B cell (primary cell): ENCODE measurements around the gene RNU1-2. TPM values are rescaled to one million over a fixed set of nuclear protein-coding genes. Genes with fewer than 3 reads are reported as not detected.
"Not testable (repeated sequence)": the region's sequence is repeated elsewhere in the genome, so short reads cannot be mapped to it uniquely, and the experiment has no call there.

Experiments used
- ATAC-seq: fragments of 200-7000 bp; cut with Tn5 transposase; one replicate; pipeline ENCODE4 v1.10.0; 2021; ENCODE audit warnings: low read depth, mild to moderate bottlenecking, moderate number of reproducible peaks, moderate library complexity
- CTCF ChIA-PET: fragments of 350-600 bp; sonication (Branson Sonifier 250); formaldehyde crosslinking; loops from one replicate; lab custom pipeline; 2021; ENCODE audit warnings: antibody characterized with exemption, inconsistent platforms; lab: Charles Lee
- POLR2A ChIA-PET: fragments of 350-600 bp; sonication (Branson Sonifier 250); formaldehyde crosslinking; loops from one replicate; lab custom pipeline; 2021; ENCODE audit warnings: antibody characterized with exemption; lab: Charles Lee
- DNase-seq: peaks from one replicate; pipeline ENCODE4 v3.0.0; 2013
- H2AFZ ChIP-seq: 2 replicates; pipeline ENCODE4 v1.6.1; 2012; ENCODE audit warnings: mild to moderate bottlenecking, low read depth, low read length; ENCODE audit not compliant: insufficient read depth, poor library complexity, severe bottlenecking
- H3K27ac ChIP-seq, 2 donors: 1 replicate in 1 of 2; 2 replicates in 1 of 2; pipeline ENCODE4 v1.5.1; 2012 to 2013; ENCODE audit warnings: low read length in 2 of 2, mild to moderate bottlenecking in 2 of 2, moderate library complexity in 1 of 2
- H3K27me3 ChIP-seq, 4 experiments: fragments of 200-600 bp in 1 of 4; sonication (generic) in 1 of 4; replicated peaks in 1 of 4; 1 replicate in 2 of 4; 2 replicates in 2 of 4; pipeline versions ENCODE4 v1.6.1 to v1.7.0; 2013 to 2016; ENCODE audit warnings: low read length in 3 of 4, mild to moderate bottlenecking in 2 of 4, mixed read lengths in 1 of 4, moderate library complexity in 1 of 4; ENCODE audit not compliant: insufficient read depth in 4 of 4, control insufficient read depth in 3 of 4; ENCODE audit errors: control extremely low read depth in 1 of 4
- H3K36me3 ChIP-seq, 2 experiments: replicated peaks in 1 of 2; 1 replicate in 1 of 2; 2 replicates in 1 of 2; pipeline versions ENCODE4 v1.6.1 to v1.7.1; 2013; ENCODE audit warnings: low read length in 1 of 2; ENCODE audit not compliant: insufficient read depth in 2 of 2, control insufficient read depth in 1 of 2; ENCODE audit errors: control extremely low read depth in 1 of 2, extremely low read depth in 1 of 2
- H3K4me1 ChIP-seq, 2 donors: fragments of 200-600 bp in 1 of 2; sonication (generic) in 1 of 2; 1 replicate in 1 of 2; 2 replicates in 1 of 2; pipeline versions ENCODE4 v1.5.1 to v1.6.1; 2013 to 2017; ENCODE audit warnings: low read length in 2 of 2; ENCODE audit not compliant: control insufficient read depth in 2 of 2, insufficient read depth in 2 of 2
- H3K4me2 ChIP-seq: replicated peaks from 2 replicates; pipeline ENCODE3; 2012; ENCODE audit warnings: mild to moderate bottlenecking, low read depth, low read length; ENCODE audit not compliant: poor library complexity, severe bottlenecking
- H3K4me3 ChIP-seq, 5 experiments: fragments of 200-600 bp in 1 of 5; sonication (generic) in 1 of 5; 1 replicate in 3 of 5; 2 replicates in 2 of 5; pipeline versions ENCODE4 v1.5.1 to v1.7.0; 2011 to 2016; ENCODE audit warnings: low read length in 4 of 5, mild to moderate bottlenecking in 4 of 5, low read depth in 2 of 5, control low read depth in 1 of 5, moderate library complexity in 1 of 5; ENCODE audit not compliant: insufficient read depth in 1 of 5; ENCODE audit errors: control extremely low read depth in 1 of 5, extremely low read depth in 1 of 5
- H3K79me2 ChIP-seq: fragments of 200-600 bp; sonication (generic); one replicate; pipeline ENCODE4 v1.6.0; 2016; ENCODE audit warnings: low read length; ENCODE audit not compliant: control insufficient read depth, insufficient read depth
- H3K9ac ChIP-seq: fragments of 200-600 bp; sonication (generic); 2 replicates; pipeline ENCODE4 v1.6.1; 2017; ENCODE audit warnings: mild to moderate bottlenecking, low read length, moderate library complexity
- H3K9me3 ChIP-seq, 3 donors: one replicate each; pipeline versions ENCODE4 v1.6.1 to v1.7.1; 2013; ENCODE audit warnings: low read length in 2 of 3; ENCODE audit not compliant: control insufficient read depth in 2 of 3, insufficient read depth in 1 of 3; ENCODE audit errors: control extremely low read depth in 1 of 3
- H4K20me1 ChIP-seq: 2 replicates; pipeline ENCODE4 v1.6.0; 2012; ENCODE audit warnings: mild to moderate bottlenecking, low read length; ENCODE audit not compliant: insufficient read depth, control insufficient read depth, poor library complexity, severe bottlenecking
- H3K27ac Mint-ChIP-seq: one replicate; pipeline ENCODE4 v1.8.0; 2021; ENCODE audit warnings: mixed read lengths
- H3K27me3 Mint-ChIP-seq: one replicate; pipeline ENCODE4 v1.8.0; 2021; ENCODE audit warnings: mixed read lengths
- H3K4me1 Mint-ChIP-seq: one replicate; pipeline ENCODE4 v1.8.0; 2021; ENCODE audit warnings: mixed read lengths
- H3K4me3 Mint-ChIP-seq: one replicate; pipeline ENCODE4 v1.8.0; 2021; ENCODE audit warnings: mixed read lengths
- H3K9me3 Mint-ChIP-seq: one replicate; pipeline ENCODE4 v1.8.0; 2022; ENCODE audit warnings: mixed read lengths; ENCODE audit not compliant: insufficient read depth
- WGBS: methylation state at CpG from one replicate; pipeline ENCODE4 v1.1.5; 2013; ENCODE audit warnings: missing lambda C conversion rate; ENCODE audit not compliant: insufficient coverage; 5-methylcytosine and 5-hydroxymethylcytosine counted together
- intact Hi-C: fragments of 100-400 bp; cut with micrococcal nuclease; formaldehyde crosslinking; loops from one replicate; pipeline ENCODE4 v1.10.0; 2022
- polyA plus RNA-seq: library from polyadenylated mRNA; depleted of rRNA; stranded (reverse); fragments of >200 nt; gene quantifications from 2 replicates; pipeline ENCODE4 v1.2.3, GENCODE V29; 2012
- total RNA-seq, 2 donors: library from RNA; stranded (reverse); fragments of 120-200 nt in 1 of 2; gene quantifications; 1 replicate in 1 of 2; 2 replicates in 1 of 2; pipeline versions ENCODE4 v1.2.3 to v1.2.4, GENCODE V29; 2013 to 2022

RNU1-2 gene
- total and polyA plus RNA-seq, 2 donors (not counting 1 experiment from before 2014, with no cell fraction given) = 4,377 TPM; not detected in 1

DNA sequence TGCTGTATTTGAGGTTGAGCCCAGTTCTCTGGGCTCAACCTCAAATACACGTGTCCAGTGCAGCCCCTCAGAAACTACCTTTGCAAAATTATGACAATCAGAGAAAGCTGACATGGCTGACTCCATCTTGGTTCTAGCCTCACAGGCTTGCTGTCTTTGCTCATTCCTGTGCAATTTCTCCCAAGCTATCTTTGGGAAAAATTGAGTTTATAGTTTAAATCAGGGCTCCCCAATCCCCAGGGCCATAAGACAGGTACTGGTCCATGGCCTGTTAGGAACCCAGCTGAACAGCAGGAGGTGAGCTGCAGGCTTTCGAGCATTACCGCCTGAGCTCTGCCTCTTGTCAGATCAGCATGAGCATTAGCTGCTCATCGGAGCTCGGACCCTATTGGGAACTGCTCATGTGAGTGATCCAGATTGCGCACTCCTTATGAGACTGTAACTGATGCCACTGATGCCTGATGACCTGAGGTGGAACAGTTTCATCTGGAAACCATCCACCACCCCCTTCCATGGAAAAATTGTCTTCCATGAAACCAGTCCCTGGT lies 2.7 kb upstream of the RNU1-2 start:
- H3K4me3 ChIP-seq, DNase-seq, H3K27me3 ChIP-seq, H4K20me1 ChIP-seq, H2AFZ ChIP-seq, H3K9me3 ChIP-seq, H3K79me2 ChIP-seq, intact Hi-C loops, H3K9me3 Mint-ChIP-seq, POLR2A ChIA-PET, H3K36me3 ChIP-seq, H3K4me2 ChIP-seq, H3K4me3 Mint-ChIP-seq, H3K27ac ChIP-seq, H3K27me3 Mint-ChIP-seq, ATAC-seq, H3K9ac ChIP-seq, H3K27ac Mint-ChIP-seq: not testable (repeated sequence)
- 79% methylated on average over 3 of the region's 6 CpGs for WGBS
- peaks cover 25 to 27% of the 10 kb centered on the region in 2 donors for H3K4me1 ChIP-seq
- CTCF ChIA-PET = interaction anchor here (0.9 to 1.4 kb wide), 3 partner anchors 11 to 272 kb away, joined by 3 to 6 read pairs (median 3); no protein-coding TSS in a partner anchor
- H3K4me1 Mint-ChIP-seq = peaks cover 42% of the 10 kb centered on the region

DNA sequence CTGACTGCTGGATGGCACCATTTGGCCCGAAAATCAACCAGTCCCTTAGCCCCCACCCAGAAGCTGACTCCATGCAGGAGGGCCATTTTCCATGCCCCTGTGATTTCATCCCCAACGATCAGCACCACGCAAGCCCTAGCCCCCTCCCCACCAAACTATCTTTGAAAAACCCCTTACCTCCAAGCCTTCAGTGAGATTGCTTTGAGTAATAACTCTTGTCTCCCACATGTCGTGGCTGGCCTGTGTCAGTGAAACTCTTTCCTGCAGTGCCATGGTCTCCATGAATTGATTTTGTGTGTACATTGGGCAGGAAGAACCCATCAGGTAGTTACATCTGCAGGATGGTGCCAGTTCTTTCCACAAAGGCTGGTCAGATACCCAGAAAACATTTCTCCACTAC lies 2.0 kb upstream of the RNU1-2 start:
- H3K27ac ChIP-seq, H3K36me3 ChIP-seq, H3K27ac Mint-ChIP-seq, H3K9me3 ChIP-seq, intact Hi-C loops, H4K20me1 ChIP-seq, H3K79me2 ChIP-seq, POLR2A ChIA-PET, H3K27me3 Mint-ChIP-seq, H3K4me3 Mint-ChIP-seq, DNase-seq, H3K4me2 ChIP-seq, CTCF ChIA-PET, H3K4me3 ChIP-seq, H2AFZ ChIP-seq, H3K9ac ChIP-seq, ATAC-seq, H3K27me3 ChIP-seq, H3K9me3 Mint-ChIP-seq: not testable (repeated sequence)
- peaks cover 21 to 23% of the 10 kb centered on the region in 2 donors for H3K4me1 ChIP-seq
- WGBS = 79% methylated on average over 4 of the region's 4 CpGs
- peaks cover 36% of the 10 kb centered on the region for H3K4me1 Mint-ChIP-seq

DNA sequence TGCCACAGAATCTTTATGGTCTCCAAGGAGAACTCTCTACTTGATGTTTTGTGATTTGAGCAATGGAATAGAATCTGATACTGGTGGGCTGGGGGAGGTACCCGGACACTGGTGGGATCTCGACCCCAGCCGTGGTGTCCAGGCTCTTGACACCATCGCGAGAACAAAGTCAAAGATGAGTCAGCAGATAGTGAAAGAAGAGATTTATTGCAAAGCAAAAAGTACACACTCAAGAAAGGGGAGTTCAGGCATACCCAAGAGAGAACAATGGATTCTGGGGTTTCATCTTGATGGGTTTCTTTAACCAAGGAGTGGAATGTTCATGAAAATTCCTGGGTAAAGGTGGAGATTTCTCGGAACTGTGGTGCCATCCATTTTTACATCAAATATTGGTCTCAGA lies 1.4 kb upstream of the RNU1-2 start:
- H3K27me3 Mint-ChIP-seq, H3K9me3 ChIP-seq, H4K20me1 ChIP-seq, H3K4me3 ChIP-seq, H3K27ac ChIP-seq, POLR2A ChIA-PET, intact Hi-C loops, H2AFZ ChIP-seq, ATAC-seq, H3K9me3 Mint-ChIP-seq, H3K36me3 ChIP-seq, H3K27me3 ChIP-seq, DNase-seq, H3K9ac ChIP-seq, H3K79me2 ChIP-seq, CTCF ChIA-PET, H3K4me2 ChIP-seq: not testable (repeated sequence)
- H3K4me3 Mint-ChIP-seq = peak overlapping the region; percentile 85
- H3K27ac Mint-ChIP-seq = peak overlapping the region; percentile 65
- peaks cover 32% of the 10 kb centered on the region for H3K4me1 Mint-ChIP-seq
- peaks cover 20 to 21% of the 10 kb centered on the region in 2 donors for H3K4me1 ChIP-seq
- WGBS = no CpG with 5 or more reads among the region's 6 CpGs

- H3K27me3 Mint-ChIP-seq, H3K9me3 Mint-ChIP-seq, H3K9me3 ChIP-seq, H3K36me3 ChIP-seq, ATAC-seq, H3K27me3 ChIP-seq, H3K79me2 ChIP-seq, H4K20me1 ChIP-seq, DNase-seq, intact Hi-C loops, CTCF ChIA-PET: not testable (repeated sequence)
- Histone ChIP-seq H3K4me2 (peak overlapping the region; percentile 70), H3K4me1 (peaks cover 13 to 16% of the 10 kb centered on the region in 2 donors), H3K9ac (peak overlapping the region; percentile 74), H3K4me3 (peak overlapping the region in 4 of 5 experiments; percentile 25 to 67 (median 53)), H2AFZ (peak overlapping the region; percentile 67), H3K27ac (peak overlapping the region; percentile 90 to 96)
- no CpG with 5 or more reads among the region's 6 CpGs for WGBS
- peak overlapping the region; percentile 85 for H3K4me3 Mint-ChIP-seq
- peak overlapping the region; percentile 100 for H3K27ac Mint-ChIP-seq
- POLR2A ChIA-PET = interaction anchor here (2.0 kb wide), 1 partner anchor 9 kb away, joined by 17 read pairs; no protein-coding TSS in a partner anchor
- peaks cover 26% of the 10 kb centered on the region for H3K4me1 Mint-ChIP-seq
Observed at GRCh38 chr1:16895233-16895597, 565 bp upstream of the RNU1-2 start.
